ENCODE measurements around the gene LNPK.

DNA sequence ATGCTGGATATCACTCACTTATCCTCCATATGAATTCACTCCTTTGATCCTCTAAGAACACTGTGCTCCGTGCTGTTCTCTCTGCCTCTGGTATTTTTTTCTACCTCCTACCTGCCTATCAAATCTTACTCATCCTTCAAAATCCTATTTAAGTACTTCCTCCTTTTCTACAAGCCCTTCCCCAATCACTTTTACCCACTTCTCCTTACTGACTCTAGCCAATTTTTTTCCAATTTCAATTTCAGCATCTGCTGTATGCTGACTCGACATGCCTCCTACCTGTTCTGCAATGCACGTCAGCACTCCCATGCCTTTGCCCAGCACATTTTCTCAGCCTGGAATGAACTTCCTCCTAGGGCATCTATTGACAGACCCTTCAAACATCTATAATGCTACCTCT, 37.3 kb upstream of the LNPK start:
- TF ChIP-seq TAF1 (IDR thresholded peaks at IDR 0.05; ENCODE audit: borderline replicate concordance, insufficient read depth, low read length) (no peak), POLR2AphosphoS5 (IDR thresholded peaks at IDR 0.05; ENCODE audit: low read depth, low read length) (no peak), REST (IDR thresholded peaks at IDR 0.05; ENCODE audit: insufficient read depth in 1 of 2, low read depth in 2 of 2, low read length in 2 of 2) (no peak), SIN3A (IDR thresholded peaks at IDR 0.05; ENCODE audit: borderline replicate concordance, insufficient read depth, low read length) (no peak)

Measured in PFSK-1 (cell line).